Mesothelial cell of epicardium (in vitro differentiated cells): ENCODE results near the gene DYNLT5. TPM values are rescaled to one million over a fixed set of nuclear protein-coding genes. Genes with fewer than 3 reads are reported as not detected.
"Not testable (repeated sequence)": the region's sequence is repeated elsewhere in the genome, so short reads cannot be mapped to it uniquely, and the experiment has no call there.

Experiments used
- DNase-seq, 2 experiments: peaks; one replicate each; pipeline ENCODE4 v3.0.0; 2021; ENCODE audit warnings: low spot score in 2 of 2; ENCODE audit not compliant: unreplicated experiment in 2 of 2
- H3K27ac Mint-ChIP-seq: 2 replicates; pipeline ENCODE4 v1.8.0; 2021; ENCODE audit warnings: mixed read lengths
- H3K27me3 Mint-ChIP-seq: 2 replicates; pipeline ENCODE4 v1.8.0; 2021; ENCODE audit warnings: low read depth, mixed read lengths
- H3K36me3 Mint-ChIP-seq: 2 replicates; pipeline ENCODE4 v1.8.0; 2021; ENCODE audit warnings: mixed read lengths
- H3K4me1 Mint-ChIP-seq: 2 replicates; pipeline ENCODE4 v1.8.0; 2021; ENCODE audit warnings: mixed read lengths
- H3K4me3 Mint-ChIP-seq: 2 replicates; pipeline ENCODE4 v1.8.0; 2021; ENCODE audit warnings: mild to moderate bottlenecking, moderate library complexity, mixed read lengths
- H3K9me3 Mint-ChIP-seq: 2 replicates; pipeline ENCODE4 v1.8.0; 2021; ENCODE audit warnings: mixed read lengths
- CTCF ChIP-seq: fragments of 200-600 bp; sonication (generic); IDR thresholded peaks from one replicate; pipeline ENCODE4 v1.5.0; 2021; ENCODE audit warnings: antibody characterized with exemption; ENCODE audit not compliant: unreplicated experiment
- total RNA-seq: library from RNA; stranded (reverse); gene quantifications from 3 replicates; pipeline ENCODE4 v1.2.1, GENCODE V29; 2021

DYNLT5 gene
- total RNA-seq, 1 donor from 2014 or later = 0.67 TPM

- Mint-ChIP-seq H3K36me3 (peaks cover 2% of the 10 kb centered on the region), H3K9me3 (peaks cover 10% of the 10 kb centered on the region), H3K4me3 (no peak overlapping the region), H3K4me1 (peaks cover 10% of the 10 kb centered on the region), H3K27ac (no peak overlapping the region), H3K27me3 (peaks cover 5% of the 10 kb centered on the region)
- DNase-seq = no peak
- TF ChIP-seq CTCF = no peak
Measured at GRCh38 chr1:66778969-66779368, 26.7 kb downstream of the DYNLT5 start.

DNA sequence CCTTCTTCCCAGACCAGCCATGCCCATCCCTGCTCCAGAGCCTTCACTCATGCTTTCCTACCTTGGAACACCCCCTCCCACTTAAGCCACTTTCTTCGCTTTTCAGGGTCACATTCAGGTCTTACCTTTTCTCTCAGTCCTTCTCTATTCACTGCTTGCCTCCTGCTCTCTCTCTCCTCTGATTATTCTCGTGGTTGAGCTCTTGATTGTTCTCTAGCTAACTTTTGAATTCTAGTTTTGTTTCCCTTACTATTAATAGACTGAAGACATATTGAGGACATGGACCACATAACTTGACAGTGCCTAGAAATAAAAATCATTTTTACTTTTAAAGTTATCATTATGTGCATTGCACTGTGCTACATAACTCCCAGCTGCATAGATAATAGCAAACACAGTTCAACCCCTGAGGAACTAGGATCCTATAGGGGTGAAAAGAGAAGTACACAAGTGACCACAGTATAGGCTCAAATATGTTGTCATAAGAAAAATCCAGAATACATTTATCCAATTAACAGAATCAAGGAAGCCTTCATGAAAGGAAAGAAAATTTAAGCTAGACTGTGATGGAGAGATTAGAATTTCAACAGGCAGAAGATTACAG is 27.3 kb downstream of the DYNLT5 start:
- DNase-seq = no peak
- peaks cover 5% of the 10 kb centered on the region for H3K27me3 Mint-ChIP-seq
- H3K4me3 Mint-ChIP-seq = no peak overlapping the region
- no peak overlapping the region for H3K27ac Mint-ChIP-seq
- peaks cover 10% of the 10 kb centered on the region for H3K9me3 Mint-ChIP-seq
- peaks cover 2% of the 10 kb centered on the region for H3K36me3 Mint-ChIP-seq
- H3K4me1 Mint-ChIP-seq = peaks cover 10% of the 10 kb centered on the region
- no peak for TF ChIP-seq CTCF

DNA sequence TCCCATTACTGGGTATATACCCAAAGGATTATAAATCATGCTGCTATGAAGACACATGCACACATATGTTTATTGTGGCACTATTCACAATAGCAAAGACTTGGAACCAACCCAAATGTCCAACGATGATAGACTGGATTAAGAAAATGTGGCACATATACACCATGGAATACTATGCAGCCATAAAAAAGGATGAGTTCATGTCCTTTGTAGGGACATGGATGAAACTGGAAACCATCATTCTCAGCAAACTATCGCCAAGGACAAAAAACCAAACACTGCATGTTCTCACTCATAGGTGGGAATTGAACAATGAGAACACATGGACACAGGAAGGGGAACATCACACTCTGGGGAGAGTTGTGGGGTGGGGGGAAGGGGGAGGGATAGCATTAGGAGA is 33.5 kb downstream of the DYNLT5 start:
- H3K4me1 Mint-ChIP-seq, H3K27me3 Mint-ChIP-seq, H3K27ac Mint-ChIP-seq, DNase-seq, H3K36me3 Mint-ChIP-seq, H3K4me3 Mint-ChIP-seq, H3K9me3 Mint-ChIP-seq: not testable (repeated sequence)

GRCh38 chr1:66787641-66788040 is 35.4 kb downstream of the DYNLT5 start:
- H3K27me3 Mint-ChIP-seq = peaks cover 2% of the 10 kb centered on the region
- no peaks in the 10 kb centered on the region for H3K4me1 Mint-ChIP-seq
- no peaks in the 10 kb centered on the region for H3K9me3 Mint-ChIP-seq
- H3K36me3 Mint-ChIP-seq = no peaks in the 10 kb centered on the region
- TF ChIP-seq CTCF = no peak
- H3K4me3 Mint-ChIP-seq = no peak overlapping the region
- no peak for DNase-seq
- no peak overlapping the region for H3K27ac Mint-ChIP-seq

- no peak for TF ChIP-seq CTCF
- H3K4me3 Mint-ChIP-seq = no peak overlapping the region
- no peaks in the 10 kb centered on the region for H3K36me3 Mint-ChIP-seq
- peaks cover 2% of the 10 kb centered on the region for H3K27me3 Mint-ChIP-seq
- no peak for DNase-seq
- H3K27ac Mint-ChIP-seq = no peak overlapping the region
- H3K9me3 Mint-ChIP-seq = no peaks in the 10 kb centered on the region
- H3K4me1 Mint-ChIP-seq = no peaks in the 10 kb centered on the region
Measured at GRCh38 chr1:66788231-66788939, 36.1 kb downstream of the DYNLT5 start.
